NCI-H2196 (cell line): ENCODE measurements around the gene HES5.

Source experiments
- DNase-seq: peaks from one replicate; lab custom pipeline; 2025; ENCODE audit not compliant: unreplicated experiment; lab: John Stamatoyannopoulos, UW

The HES5 gene

DNA sequence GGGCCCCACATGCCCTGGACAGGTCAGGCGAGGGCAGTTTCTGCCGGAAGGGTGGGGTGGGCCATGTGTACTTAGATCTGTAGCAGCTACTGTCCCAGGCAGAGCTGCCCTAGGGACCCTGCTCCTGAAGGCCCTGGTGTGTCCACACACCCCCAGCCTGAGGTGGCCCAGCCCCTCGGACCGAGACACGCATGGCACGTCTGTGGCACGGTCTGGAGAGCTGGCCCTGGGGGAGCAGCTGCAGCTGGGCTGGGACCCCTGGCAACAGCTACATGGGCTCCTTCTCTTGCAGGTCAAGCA, 28.3 kb downstream of the HES5 start:
- no peak for DNase-seq

DNA sequence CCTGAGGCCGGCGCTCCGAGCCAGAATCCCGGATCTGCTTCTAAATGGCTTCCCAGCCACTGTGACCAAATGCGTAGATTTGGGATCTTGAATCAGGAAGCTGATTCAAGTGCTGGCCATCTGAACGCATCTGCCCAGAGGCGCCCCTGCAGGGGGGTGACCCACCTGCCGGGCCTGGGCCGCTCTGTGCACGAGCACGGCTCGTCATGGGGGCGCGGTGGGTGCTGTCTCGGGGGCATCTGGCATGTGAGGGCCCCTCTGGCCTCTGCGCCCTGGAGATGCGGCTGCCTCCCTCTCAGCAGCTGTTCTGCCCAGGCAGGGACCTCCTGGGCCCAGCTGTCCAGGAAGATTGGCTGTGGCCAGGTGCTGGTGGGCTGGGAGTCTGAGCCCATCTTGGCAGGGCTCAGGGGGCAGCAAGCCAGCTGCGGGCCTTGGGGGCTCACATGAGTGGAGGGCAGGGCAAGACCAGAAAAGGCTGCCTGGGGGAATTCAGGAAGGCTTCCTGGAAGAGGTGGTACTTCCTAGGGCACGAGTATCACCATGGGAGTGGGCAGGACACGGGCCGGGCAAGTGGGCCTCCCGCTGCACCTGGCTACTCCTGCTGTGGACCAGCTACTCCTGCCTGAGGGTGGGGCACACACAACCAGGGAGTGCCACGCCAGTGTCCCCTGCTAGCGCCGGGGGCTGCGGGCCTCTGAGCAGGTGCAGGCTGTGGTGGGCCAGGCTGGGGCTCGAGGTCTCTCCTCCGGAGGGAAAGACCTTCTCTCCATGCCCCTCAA, 28.8 kb downstream of the HES5 start:
- DNase-seq, result no peak

DNA sequence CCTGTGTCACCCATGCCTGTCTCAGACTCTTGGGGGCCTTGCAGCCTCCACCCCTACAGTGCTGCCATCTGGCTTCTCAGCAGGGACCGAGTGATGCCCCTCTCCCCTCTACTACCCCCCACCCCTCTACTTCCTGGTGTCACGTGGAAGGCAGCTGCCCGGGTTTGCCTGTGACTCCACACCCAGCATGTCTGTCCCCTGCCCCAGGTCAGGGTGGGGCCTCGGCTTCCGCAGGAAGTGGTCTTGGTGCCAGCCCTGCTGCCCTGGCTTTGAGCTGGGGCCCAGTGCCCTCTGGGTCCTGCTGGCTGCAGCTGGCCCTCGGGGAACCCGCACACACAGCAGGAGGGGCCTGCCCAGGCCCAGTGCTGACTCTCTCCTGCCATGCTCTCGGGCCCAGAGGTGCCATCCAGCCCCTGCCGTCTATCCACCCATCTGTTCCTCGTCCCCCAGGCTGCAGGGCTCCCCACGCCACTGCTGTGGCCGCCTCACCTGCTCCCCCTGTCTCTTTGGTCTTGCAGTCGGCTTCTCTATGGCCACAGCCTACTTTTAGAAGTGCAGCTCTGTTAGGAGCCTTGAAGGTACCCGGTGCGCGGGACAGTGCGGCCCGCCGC, 30.0 kb downstream of the HES5 start:
- no peak for DNase-seq

DNA sequence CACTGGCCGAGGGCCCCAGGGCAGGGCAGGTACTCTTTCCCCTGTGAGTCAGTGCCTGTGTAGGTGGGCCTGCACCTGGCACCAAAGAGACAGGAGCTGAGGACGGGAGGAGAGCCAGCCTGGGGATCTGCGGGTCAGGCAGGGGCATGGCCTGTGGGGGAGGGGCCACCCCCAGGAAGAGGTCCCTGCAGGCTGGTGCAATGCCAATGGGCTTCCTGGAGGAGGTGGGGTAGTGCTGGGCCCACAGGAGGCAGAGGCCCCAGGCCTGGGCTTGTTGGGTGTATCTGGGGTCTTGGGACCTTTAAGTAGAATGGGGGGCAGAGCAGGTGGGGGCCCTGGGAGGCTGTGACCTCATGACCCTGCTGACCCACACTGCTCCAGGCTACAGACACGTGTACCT, 30.8 kb downstream of the HES5 start:
- no peak for DNase-seq

DNA sequence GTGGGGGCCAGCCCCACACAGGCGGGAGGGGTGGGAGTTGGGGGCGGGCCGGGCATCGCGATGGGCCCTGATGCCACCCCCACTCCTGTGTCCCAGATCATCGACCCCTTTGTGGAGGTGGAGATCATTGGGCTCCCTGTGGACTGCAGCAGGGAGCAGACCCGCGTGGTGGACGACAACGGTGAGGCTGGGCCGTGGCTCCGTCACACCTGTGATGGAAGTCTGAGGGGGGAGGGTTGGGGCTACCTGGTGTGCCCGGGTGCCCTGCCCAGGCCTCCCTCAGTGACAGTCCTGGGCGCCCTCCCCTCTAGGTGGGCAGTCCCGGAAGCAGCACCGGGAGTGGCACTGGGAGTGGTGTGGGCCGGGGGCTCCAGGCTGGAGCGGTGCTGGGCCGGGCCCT, 31.4 kb downstream of the HES5 start:
- DNase-seq, result no peak

DNA sequence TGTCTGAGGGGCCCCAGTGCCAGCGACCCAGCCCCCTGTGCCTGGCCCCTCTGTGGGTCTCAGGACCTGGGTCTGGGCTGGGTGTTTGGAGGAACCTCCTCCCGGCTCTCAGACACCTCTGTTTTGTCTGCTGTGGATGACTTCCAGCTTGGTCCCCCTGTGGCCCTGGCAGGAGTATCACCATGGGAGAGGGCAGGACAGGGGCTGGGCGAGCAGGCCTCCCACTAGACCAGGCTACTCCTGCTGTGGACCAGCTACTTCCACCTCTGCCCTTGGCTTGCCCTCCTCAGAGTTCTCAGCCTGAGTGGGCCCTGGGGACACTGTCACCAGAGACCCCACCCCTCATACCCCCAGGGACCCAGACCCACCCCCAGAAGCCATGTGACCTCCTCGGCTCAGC, 32.2 kb downstream of the HES5 start:
- no peak for DNase-seq

DNA sequence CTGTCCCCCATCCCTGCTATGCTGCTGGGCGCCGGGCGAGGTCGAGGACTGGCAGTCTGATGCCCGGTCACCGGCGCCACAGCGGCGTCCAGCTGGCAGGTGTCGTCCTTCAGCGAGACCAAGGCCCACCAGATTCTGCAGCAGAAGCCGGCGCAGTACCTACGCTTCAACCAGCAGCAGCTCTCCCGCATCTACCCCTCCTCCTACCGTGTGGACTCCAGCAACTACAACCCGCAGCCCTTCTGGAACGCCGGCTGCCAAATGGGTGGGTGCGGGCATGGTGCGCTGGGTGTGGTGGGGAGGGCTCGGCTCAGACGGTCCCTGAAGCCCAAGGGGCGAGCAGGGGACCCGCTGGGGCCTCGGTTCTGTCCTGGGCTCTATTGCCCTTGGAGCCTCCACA, 33.3 kb downstream of the HES5 start:
- no peak for DNase-seq

DNA sequence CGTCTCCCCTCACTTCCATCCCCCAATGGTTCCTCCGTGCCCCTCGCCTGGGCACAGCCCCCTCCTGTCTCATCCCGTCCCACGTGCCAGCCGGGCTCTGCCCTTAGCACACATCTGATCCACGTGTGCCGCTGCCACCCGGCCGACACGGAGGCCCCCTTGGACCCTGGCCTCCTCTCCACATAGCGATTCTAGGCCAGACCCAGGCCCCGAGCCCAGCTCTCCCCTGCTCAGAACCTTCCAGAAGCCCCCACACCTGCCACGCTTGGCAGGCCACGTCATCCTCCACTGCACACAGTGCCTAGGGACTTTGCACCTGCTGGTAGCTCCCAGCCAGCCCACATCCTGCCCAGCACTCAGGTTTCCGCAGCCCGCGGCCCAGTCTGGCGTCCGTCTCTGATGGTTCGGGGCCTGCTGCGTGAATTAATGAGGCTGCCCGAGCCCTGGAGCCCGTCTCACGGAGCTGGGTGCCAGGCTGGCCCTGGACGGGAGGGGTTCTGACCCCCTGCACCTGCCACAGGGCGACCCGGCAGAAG, 33.9 kb downstream of the HES5 start:
- DNase-seq, result no peak

DNA sequence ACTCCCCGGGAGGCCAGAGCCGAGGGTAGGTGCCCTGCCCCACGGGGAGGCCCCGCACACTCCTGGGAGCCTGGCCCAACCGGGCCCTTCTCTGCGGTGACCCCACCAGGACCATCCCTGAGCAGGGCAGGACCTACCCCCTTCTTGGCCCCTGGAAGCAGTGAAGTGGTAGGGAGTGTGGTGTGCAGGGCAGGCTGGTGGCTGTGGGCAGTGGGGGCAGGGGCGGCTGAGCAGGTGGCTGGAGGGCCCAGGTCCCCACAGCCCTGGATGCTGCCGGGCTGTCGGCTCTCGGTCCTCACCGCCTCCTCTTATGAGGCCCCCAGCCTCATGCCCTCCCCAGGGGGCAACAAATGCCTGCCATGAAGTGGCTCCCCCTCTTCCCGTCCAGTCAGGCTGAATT, 34.5 kb downstream of the HES5 start:
- DNase-seq, result no peak

DNA sequence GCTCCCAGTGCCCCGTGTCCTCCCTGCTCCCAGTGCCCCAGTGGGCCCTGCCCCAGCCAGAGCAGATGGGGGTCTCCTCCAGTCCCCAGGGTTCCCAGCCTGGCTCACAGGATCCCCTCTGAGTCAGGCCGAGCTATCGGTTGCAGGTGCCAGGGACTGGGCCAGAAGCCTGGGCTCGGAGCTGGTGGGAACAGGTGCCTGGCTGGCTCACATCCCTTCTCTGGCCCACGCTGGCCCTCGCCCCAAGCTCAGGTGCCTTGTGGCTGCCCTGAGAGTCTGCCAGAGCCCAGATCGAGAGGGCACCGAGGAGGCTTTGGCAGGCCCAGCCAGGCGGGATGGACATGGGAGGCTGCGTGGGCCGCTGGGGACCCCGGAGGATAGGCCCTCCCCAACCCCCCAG, 35.0 kb downstream of the HES5 start:
- DNase-seq, result no peak

DNA sequence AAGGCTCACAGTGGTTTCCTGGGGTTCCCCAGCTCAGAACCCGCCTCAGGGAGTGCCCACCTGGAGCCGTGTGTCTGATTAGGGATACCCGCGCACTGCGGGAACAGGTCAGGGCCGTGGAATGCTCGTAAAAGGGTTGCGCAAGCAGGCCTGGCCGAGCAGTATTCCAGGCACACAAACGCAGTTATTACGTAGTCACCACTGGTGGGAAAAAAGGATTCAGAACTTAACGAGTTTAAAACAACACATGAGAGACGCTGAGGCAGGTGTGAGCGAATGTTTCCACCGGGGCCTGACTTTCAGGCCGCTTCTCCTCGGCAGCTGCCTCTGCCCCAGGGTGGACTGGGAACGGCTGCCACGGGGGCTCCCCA, 35.8 kb downstream of the HES5 start:
- DNase-seq, result peak; percentile 39

DNA sequence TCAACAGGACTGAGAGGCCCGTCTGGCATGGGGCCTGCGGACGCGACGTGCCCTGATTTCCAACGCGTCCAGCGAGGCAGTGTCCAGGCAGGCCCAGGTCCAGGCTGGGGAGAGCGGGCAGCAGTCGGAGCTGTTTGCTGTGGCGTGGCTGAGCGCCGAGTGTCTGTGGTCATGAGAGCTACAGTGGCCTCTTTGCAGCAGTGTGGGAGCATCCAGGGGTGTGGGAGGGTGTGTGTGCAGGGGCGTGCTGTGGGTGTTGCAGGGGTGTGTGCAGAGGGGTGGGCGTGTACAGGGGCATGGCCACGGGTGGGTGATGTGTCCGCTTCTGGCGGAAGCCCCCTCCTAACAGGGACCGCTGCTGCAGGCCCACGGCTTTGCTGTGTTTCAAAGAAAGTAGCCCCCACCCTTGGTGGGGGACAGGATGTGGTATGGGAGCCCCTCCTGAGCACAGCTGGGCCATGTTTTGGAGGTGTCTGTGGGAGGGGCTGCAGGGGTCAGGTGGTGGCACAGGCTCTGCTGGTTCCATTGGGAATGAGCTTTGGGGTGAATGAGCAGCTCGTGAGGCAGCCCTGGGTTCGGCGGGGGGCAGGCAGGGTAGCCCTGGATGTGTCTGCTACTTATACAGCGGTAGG, 36.3 kb downstream of the HES5 start:
- no peak for DNase-seq

DNA sequence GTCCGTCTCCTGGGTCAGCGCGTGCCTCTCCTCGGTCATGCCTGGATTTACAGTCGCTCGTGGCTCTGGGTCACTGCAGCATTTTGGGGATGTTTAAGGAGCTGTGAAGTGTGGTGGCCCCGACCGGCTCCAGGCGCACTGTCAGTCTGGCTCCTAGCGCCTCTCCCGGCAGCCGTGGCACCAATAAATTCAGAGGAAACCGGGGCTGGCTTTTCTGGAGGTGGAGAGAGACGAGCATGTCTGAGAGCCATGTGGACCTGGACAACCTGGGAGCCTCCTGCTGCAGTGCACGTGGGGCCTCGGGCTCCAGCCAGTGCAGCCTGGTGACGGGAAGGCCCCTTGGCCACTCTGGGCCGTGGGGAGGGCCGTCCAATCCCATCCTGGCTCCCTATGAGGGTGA, 36.8 kb downstream of the HES5 start:
- DNase-seq, result no peak

DNA sequence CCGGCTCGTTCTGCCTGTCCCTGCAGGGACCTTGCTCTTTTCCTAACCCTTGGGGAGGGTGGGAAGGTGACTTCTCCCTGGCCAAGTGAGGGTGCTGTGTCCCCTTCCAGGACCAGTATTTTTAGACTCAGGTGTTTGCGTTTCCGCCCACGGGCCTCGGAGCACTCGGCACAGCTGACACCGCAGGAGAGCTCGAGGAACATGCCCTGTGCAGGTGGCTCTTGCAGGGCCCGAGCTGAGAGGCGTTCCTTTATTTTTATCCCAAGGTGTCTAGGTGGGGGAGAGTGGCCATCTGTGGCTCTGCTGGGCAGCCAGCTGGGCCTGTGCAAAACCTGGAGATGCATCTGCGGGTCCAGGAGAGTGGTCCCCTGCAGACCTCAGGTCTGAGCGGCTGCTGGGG, 38.0 kb downstream of the HES5 start:
- no peak for DNase-seq

DNA sequence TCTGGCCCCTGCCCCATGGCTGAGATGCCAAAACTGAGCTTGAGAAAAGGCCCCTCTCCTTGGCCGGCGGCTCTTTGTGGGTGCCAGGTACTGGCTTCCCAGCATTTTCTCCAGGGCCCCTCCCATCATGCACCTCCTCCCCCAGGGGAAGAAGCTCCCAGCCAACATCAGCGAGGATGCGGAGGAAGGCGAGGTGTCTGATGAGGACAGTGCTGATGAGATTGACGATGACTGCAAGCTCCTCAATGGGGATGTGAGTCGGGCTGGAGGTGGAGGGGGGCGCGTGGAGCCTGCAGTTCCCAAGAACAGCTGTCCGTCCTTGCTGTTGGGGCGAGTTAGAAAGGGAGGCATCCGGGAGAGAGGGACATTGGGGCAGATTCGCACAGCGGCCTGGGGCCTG, 40.4 kb downstream of the HES5 start:
- DNase-seq, result no peak

DNA sequence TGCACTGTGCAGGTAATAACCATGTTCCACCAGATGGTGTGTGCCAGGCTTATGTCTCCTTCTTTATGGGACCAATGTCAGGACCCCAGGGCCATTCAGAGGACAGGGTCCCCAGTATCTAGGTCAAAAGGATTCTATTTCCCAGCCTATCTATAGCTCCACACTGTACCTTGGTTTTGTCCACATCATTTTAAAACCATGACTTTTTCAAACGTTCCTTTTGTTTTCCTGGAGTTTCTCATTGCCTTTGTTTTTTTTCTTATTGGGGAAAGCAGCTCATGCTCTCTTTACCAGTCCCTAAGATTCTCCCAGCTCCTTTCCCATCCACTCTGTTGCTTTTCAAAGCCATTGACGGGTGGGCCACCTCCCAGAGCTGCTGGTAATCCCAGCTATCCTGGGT, 41.4 kb downstream of the HES5 start:
- DNase-seq, result no peak

DNA sequence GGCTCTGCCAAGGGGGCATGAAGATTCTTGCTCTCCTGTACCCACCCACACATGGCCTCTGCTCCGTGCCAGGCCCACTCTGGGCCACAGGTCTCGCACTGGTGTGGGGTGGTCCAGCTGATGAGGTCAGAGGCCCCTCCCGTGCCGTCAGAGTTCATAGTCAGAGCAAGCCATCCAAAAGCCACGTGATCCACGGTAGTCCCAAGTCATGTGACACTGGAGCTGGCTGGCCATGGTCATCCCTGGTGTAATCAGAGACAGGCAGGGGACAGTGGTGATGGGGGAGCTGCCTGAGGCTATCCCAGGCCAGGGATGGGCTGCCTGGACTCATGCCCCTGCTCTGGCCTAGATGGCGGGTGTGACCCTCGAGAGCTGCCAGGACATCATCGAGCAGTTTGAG, 43.5 kb downstream of the HES5 start:
- no peak for DNase-seq

DNA sequence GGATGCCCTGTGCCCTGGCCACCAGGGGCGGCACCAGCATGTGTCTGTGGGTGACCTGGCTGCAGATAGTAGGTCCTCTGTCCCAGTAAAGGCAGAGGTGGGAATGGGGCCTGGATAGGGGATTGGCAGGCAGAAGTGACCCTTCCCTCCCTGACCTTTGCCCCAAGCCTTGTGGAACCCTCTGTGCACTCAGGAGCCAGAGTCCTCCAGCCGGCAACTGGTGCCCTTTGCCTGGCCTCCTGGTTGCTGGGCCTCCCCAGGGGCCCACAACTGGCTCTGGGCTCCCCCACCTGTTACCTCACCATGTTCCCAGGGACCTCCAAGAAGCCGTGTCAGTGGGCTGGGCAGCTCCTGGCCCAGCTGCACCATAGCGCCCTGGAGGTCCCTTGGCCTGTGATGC, 44.0 kb downstream of the HES5 start:
- no peak for DNase-seq

DNA sequence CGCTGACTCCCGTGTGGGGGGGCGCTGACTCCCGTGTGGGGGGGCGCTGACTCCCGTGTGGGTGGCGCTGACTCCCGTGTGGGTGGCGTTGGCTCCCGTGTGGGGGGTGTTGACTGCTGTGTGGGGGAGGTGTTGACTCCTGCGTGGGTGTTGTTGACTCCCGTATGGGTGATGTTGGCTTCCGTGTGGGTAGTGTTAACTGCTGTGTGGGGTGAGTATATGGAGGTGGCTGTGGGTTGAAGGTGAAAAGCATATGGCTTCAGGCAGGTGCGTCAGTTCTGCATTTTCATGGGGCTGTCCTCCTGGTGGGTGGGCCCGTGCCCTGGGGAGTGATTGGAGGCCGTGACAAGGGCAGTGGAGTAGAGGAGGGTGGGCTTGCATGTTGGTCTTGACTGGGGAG, 46.1 kb downstream of the HES5 start:
- no peak for DNase-seq

DNA sequence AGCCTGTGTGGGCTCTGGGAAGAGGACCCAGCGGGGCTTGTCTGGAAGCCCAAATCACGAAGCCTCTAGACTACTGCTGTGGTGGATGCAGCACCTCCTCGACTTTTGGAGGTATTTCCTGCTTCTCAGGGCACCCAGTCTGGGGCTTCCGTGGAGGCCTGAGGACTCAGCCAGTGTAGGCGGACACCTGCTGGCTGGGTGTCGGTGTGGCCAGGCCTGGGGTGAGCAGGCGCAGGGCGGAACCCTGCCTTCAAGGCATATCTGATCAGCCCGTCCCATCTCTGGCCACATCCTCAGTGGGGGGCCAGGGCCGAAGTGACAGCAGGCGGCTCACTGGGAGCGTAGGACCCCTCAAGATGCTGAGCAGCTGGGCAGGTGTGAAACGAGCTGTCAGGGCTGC, 47.0 kb downstream of the HES5 start:
- no peak for DNase-seq

DNA sequence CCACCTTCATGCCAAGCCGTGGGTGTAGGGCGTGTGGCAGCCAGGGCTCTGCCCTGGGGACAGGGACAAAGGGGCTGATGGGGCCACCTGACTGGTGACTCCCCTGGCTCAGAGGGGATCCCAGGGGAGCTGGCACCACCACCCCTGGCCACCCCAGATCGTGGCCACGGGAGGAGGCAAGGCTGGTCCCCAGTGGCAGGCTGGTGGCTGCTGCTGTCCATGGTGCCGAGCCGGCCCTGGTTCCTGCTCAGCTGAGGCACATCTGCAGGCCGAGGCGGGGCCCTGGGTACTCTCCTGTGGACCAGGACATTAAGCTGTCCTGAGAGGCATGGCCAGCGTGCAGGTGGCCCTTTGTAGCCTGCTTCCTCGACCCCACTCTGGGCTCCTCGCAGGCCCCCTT, 47.5 kb downstream of the HES5 start:
- no peak for DNase-seq

DNA sequence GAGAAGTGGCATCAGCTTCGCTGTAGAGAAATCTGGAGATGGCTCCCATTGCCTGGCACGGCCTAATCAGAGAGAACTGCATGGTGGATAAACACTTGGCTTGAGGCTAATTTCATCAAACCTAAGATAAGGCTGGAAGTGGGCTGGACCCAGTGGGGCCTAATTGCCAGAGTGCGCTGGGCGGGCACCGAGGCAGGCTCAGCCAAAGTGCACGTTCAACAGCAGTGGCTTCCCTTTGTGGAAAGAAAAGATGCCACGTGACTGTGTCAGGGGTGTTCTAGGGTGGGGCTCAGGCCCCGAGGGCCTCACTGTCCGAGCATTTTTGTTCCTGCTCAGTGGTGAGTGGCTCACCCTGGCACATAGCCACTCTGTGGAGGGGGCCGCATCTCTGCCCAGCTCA, 48.2 kb downstream of the HES5 start:
- no peak for DNase-seq

DNA sequence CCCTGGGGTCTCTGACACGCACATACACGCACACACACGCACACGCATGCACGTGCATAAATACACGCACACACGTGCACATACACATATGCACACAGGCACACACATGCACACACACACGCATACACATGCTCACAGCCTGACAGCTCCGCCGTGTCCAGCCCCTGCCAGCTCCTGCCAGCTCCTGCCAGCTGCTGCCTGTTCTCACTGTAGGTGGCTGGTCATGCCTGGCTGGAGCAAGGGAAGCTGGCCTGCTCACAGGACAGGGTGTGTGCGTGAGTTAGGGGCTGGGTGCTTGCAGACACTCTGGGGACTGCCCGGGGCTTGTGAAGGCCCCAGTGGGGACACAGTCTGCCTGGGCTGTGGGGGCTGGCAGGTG, 49.1 kb downstream of the HES5 start:
- DNase-seq, result peak; percentile 44
